HuH-7 (cell line): ENCODE results near the gene TEX48.
A peak's percentile ranks its signal among the peaks of the same experiment; 100 is the strongest.

Experiments used
- DNase-seq: peaks from one replicate; pipeline ENCODE4 v3.0.0; 2011; ENCODE audit warnings: low spot score

TEX48 gene

GRCh38 chr9:114681594-114682332, at the start of gene TEX48:
TSS of gene TEX48 (minus strand) at chr9:114682192. CDS start at chr9:114671723, 10,469 bp downstream.
- peak; percentile 68 for DNase-seq

- DNase-seq, result no peak
Measured at GRCh38 chr9:114731701-114732100, 49.7 kb upstream of the TEX48 start.

GRCh38 chr9:114729706-114730105, 47.7 kb upstream of the TEX48 start:
- DNase-seq, result no peak

- DNase-seq, result no peak
Measured at GRCh38 chr9:114725930-114726329, 43.9 kb upstream of the TEX48 start.

GRCh38 chr9:114724744-114725143, 42.8 kb upstream of the TEX48 start:
- no peak for DNase-seq

- no peak for DNase-seq
Measured at GRCh38 chr9:114723931-114724330, 41.9 kb upstream of the TEX48 start.

GRCh38 chr9:114722937-114723620, 41.1 kb upstream of the TEX48 start:
- DNase-seq, result no peak

GRCh38 chr9:114722081-114722621, 40.2 kb upstream of the TEX48 start:
- DNase-seq, result no peak

- DNase-seq, result peak; percentile 85
Measured at GRCh38 chr9:114721491-114722079, 39.6 kb upstream of the TEX48 start.

- no peak for DNase-seq
Measured at GRCh38 chr9:114720086-114720676, 38.2 kb upstream of the TEX48 start.

GRCh38 chr9:114719290-114719689, 37.3 kb upstream of the TEX48 start:
- no peak for DNase-seq

GRCh38 chr9:114718801-114719221, 36.8 kb upstream of the TEX48 start:
- DNase-seq, result no peak

GRCh38 chr9:114717908-114718486, 36.0 kb upstream of the TEX48 start:
- DNase-seq, result no peak

GRCh38 chr9:114709636-114710035, 27.6 kb upstream of the TEX48 start:
- DNase-seq, result no peak

GRCh38 chr9:114706711-114707110, 24.7 kb upstream of the TEX48 start:
- DNase-seq, result no peak

- DNase-seq, result no peak
Measured at GRCh38 chr9:114701988-114702387, 20.0 kb upstream of the TEX48 start.

- DNase-seq, result no peak
Measured at GRCh38 chr9:114697951-114698351, 16.0 kb upstream of the TEX48 start.

GRCh38 chr9:114696814-114697544, 15.0 kb upstream of the TEX48 start:
- DNase-seq, result no peak

- DNase-seq, result no peak
Measured at GRCh38 chr9:114695948-114696347, 14.0 kb upstream of the TEX48 start.

GRCh38 chr9:114694719-114695269, 12.8 kb upstream of the TEX48 start:
- no peak for DNase-seq

GRCh38 chr9:114694146-114694545, 12.2 kb upstream of the TEX48 start:
- no peak for DNase-seq
